Hepatic stellate cell (primary cell): Measurements from ENCODE around the gene EPGN.

Experiments
- DNase-seq: peaks from one replicate; pipeline ENCODE4 v3.0.0; 2011; ENCODE audit warnings: low spot score

Gene EPGN

GRCh38 chr4:74308215-74308614 lies at the start of gene EPGN:
Gene EPGN, plus strand, starts transcription at chr4:74308470. Its CDS starts 64 bp downstream, at chr4:74308534.
- no peak for DNase-seq

- DNase-seq: no peak
Measured at GRCh38 chr4:74258963-74259362, 49.3 kb upstream of the EPGN start.

- DNase-seq: no peak
Measured at GRCh38 chr4:74260036-74260435, 48.2 kb upstream of the EPGN start.

GRCh38 chr4:74262522-74262921 lies 45.7 kb upstream of the EPGN start:
- no peak for DNase-seq

GRCh38 chr4:74263551-74263950 lies 44.7 kb upstream of the EPGN start:
- DNase-seq: no peak

- no peak for DNase-seq
Measured at GRCh38 chr4:74266081-74266480, 42.2 kb upstream of the EPGN start.

- DNase-seq: peak; percentile 7
Measured at GRCh38 chr4:74267998-74268606, 40.2 kb upstream of the EPGN start.

GRCh38 chr4:74268643-74269042 lies 39.6 kb upstream of the EPGN start:
- no peak for DNase-seq

GRCh38 chr4:74278490-74278889 lies 29.8 kb upstream of the EPGN start:
- DNase-seq: no peak

- no peak for DNase-seq
Measured at GRCh38 chr4:74279716-74280115, 28.6 kb upstream of the EPGN start.

- no peak for DNase-seq
Measured at GRCh38 chr4:74282926-74283325, 25.3 kb upstream of the EPGN start.

- DNase-seq: peak; percentile 3
Measured at GRCh38 chr4:74283614-74284013, 24.7 kb upstream of the EPGN start.

GRCh38 chr4:74284053-74284452 lies 24.2 kb upstream of the EPGN start:
- no peak for DNase-seq

- no peak for DNase-seq
Measured at GRCh38 chr4:74287164-74287563, 21.1 kb upstream of the EPGN start.

GRCh38 chr4:74287791-74288190 lies 20.5 kb upstream of the EPGN start:
- DNase-seq: no peak

GRCh38 chr4:74291471-74291870 lies 16.8 kb upstream of the EPGN start:
- no peak for DNase-seq

- no peak for DNase-seq
Measured at GRCh38 chr4:74292111-74292870, 16.0 kb upstream of the EPGN start.

- no peak for DNase-seq
Measured at GRCh38 chr4:74293558-74293957, 14.7 kb upstream of the EPGN start.

- no peak for DNase-seq
Measured at GRCh38 chr4:74294681-74295080, 13.6 kb upstream of the EPGN start.

GRCh38 chr4:74297539-74297938 lies 10.7 kb upstream of the EPGN start:
- no peak for DNase-seq

- DNase-seq: no peak
Measured at GRCh38 chr4:74304095-74304625, 4.1 kb upstream of the EPGN start.

GRCh38 chr4:74305000-74305399 lies 3.3 kb upstream of the EPGN start:
- DNase-seq: no peak

GRCh38 chr4:74307170-74307569 lies 1.1 kb upstream of the EPGN start:
- DNase-seq: no peak

GRCh38 chr4:74309223-74309622 lies 953 bp downstream of the EPGN start:
- no peak for DNase-seq
